MCF 10A (cell line): ENCODE data around the gene ECT2L. TPM values are rescaled to one million over a fixed set of nuclear protein-coding genes. Genes with fewer than 3 reads are reported as not detected.

Source experiments
- BruUV-seq: library from RNA; stranded (reverse); fragments of 400-500 nt; replicated peaks from 2 replicates; lab custom pipeline; 2021; lab: Mats Ljungman, UMichigan
- CTCF ChIA-PET: fragments of 300-600 bp; sonication (Branson Sonifier 250); formaldehyde crosslinking; extraction: SDS; loops from one replicate; lab custom pipeline; 2021; ENCODE audit warnings: antibody characterized with exemption, inconsistent platforms; lab: Yijun Ruan, JAX
- POLR2A ChIA-PET: fragments of 300-600, 350-650 bp; sonication (Branson Sonifier 250); formaldehyde crosslinking; extraction: SDS; loops from one replicate; lab custom pipeline; 2020; ENCODE audit warnings: antibody characterized with exemption, inconsistent platforms; lab: Yijun Ruan, JAX
- DNase-seq: peaks from one replicate; pipeline ENCODE4 v3.0.0-alpha.2; 2018; ENCODE audit not compliant: unreplicated experiment
- H3K27ac Mint-ChIP-seq: one replicate; pipeline ENCODE4 v1.8.0; 2022; ENCODE audit warnings: mild to moderate bottlenecking, low read depth, mixed read lengths; ENCODE audit not compliant: unreplicated experiment
- H3K27me3 Mint-ChIP-seq: one replicate; pipeline ENCODE4 v1.8.0; 2022; ENCODE audit warnings: mixed read lengths; ENCODE audit not compliant: insufficient read depth, unreplicated experiment
- H3K36me3 Mint-ChIP-seq: one replicate; pipeline ENCODE4 v1.8.0; 2022; ENCODE audit warnings: mild to moderate bottlenecking, moderate library complexity, mixed read lengths; ENCODE audit not compliant: insufficient read depth, unreplicated experiment
- H3K4me1 Mint-ChIP-seq: one replicate; pipeline ENCODE4 v1.8.0; 2022; ENCODE audit warnings: mixed read lengths; ENCODE audit not compliant: insufficient read depth, unreplicated experiment
- H3K4me3 Mint-ChIP-seq: one replicate; pipeline ENCODE4 v1.8.0; 2022; ENCODE audit warnings: mild to moderate bottlenecking, moderate library complexity, mixed read lengths; ENCODE audit not compliant: unreplicated experiment
- H3K9me3 Mint-ChIP-seq: one replicate; pipeline ENCODE4 v1.8.0; 2022; ENCODE audit warnings: mixed read lengths; ENCODE audit not compliant: unreplicated experiment
- CTCF ChIP-seq: fragments of 200-600 bp; IDR thresholded peaks from one replicate; pipeline ENCODE4 v1.8.0; 2022; ENCODE audit warnings: antibody characterized with exemption, mild to moderate bottlenecking; ENCODE audit not compliant: unreplicated experiment
- intact Hi-C: fragments of 100-400 bp; cut with micrococcal nuclease; formaldehyde crosslinking; loops from 2 replicates; pipeline ENCODE4 v1.14.1; 2022
- total RNA-seq: library from RNA; stranded (reverse); gene quantifications from 2 replicates; pipeline ENCODE4 v1.2.3, GENCODE V29; 2022

The ECT2L gene
- total RNA-seq, 1 experiment from 2014 or later, result not detected

GRCh38 chr6:138885156-138885819 is 89.4 kb downstream of the ECT2L start:
- BruUV-seq, result no TSS peak
- Mint-ChIP-seq H3K36me3 (no peaks in the 10 kb centered on the region), H3K27ac (no peak overlapping the region), H3K4me1 (peaks cover 10% of the 10 kb centered on the region), H3K27me3 (no peaks in the 10 kb centered on the region), H3K9me3 (no peaks in the 10 kb centered on the region), H3K4me3 (no peak overlapping the region)
- intact Hi-C loops, result no loop called here
- CTCF ChIA-PET, result no interaction called here
- POLR2A ChIA-PET, result no interaction called here
- no peak for TF ChIP-seq CTCF
- DNase-seq, result no peak

GRCh38 chr6:138891255-138891986 is 95.5 kb downstream of the ECT2L start:
- H3K4me1 Mint-ChIP-seq, result peaks cover 10% of the 10 kb centered on the region
- no peak overlapping the region for H3K4me3 Mint-ChIP-seq
- no peak overlapping the region for H3K27ac Mint-ChIP-seq
- no TSS peak for BruUV-seq
- peaks cover 5% of the 10 kb centered on the region for H3K36me3 Mint-ChIP-seq
- H3K27me3 Mint-ChIP-seq, result no peaks in the 10 kb centered on the region
- ChIA-PET POLR2A (interaction anchor here (0.6 to 1.0 kb wide), 2 partner anchors 10 to 448 kb away, joined by 3 read pairs; no protein-coding TSS in a partner anchor), CTCF (no interaction called here)
- DNase-seq, result no peak
- H3K9me3 Mint-ChIP-seq, result no peaks in the 10 kb centered on the region
- no peak for TF ChIP-seq CTCF
- intact Hi-C loops, result no loop called here

- intact Hi-C loops, result no loop called here
- no peak overlapping the region for H3K4me3 Mint-ChIP-seq
- no peak overlapping the region for H3K27ac Mint-ChIP-seq
- CTCF ChIA-PET, result interaction anchor here (0.7 kb wide), 1 partner anchor 156 kb away, joined by 3 read pairs; no protein-coding TSS in a partner anchor
- no peak for DNase-seq
- BruUV-seq, result no TSS peak
- no peak for TF ChIP-seq CTCF
- POLR2A ChIA-PET, result no interaction called here
- no peaks in the 10 kb centered on the region for H3K4me1 Mint-ChIP-seq
- no peaks in the 10 kb centered on the region for H3K27me3 Mint-ChIP-seq
- peaks cover 37% of the 10 kb centered on the region for H3K36me3 Mint-ChIP-seq
- H3K9me3 Mint-ChIP-seq, result no peaks in the 10 kb centered on the region
Observed at GRCh38 chr6:138896104-138896756, 100.3 kb downstream of the ECT2L start.

GRCh38 chr6:138897031-138897430 is 101.1 kb downstream of the ECT2L start:
- no peaks in the 10 kb centered on the region for H3K4me1 Mint-ChIP-seq
- intact Hi-C loops, result no loop called here
- no peak overlapping the region for H3K4me3 Mint-ChIP-seq
- POLR2A ChIA-PET, result no interaction called here
- no peak for DNase-seq
- peaks cover 35% of the 10 kb centered on the region for H3K36me3 Mint-ChIP-seq
- CTCF ChIA-PET, result no interaction called here
- no TSS peak for BruUV-seq
- no peak for TF ChIP-seq CTCF
- H3K9me3 Mint-ChIP-seq, result no peaks in the 10 kb centered on the region
- no peak overlapping the region for H3K27ac Mint-ChIP-seq
- H3K27me3 Mint-ChIP-seq, result no peaks in the 10 kb centered on the region
